Dedifferentiated amniotic fluid mesenchymal stem cell (primary cell): ENCODE measurements around the gene DSC2.

ENCODE experiments used
- DNase-seq: peaks from one replicate; pipeline ENCODE4 v3.0.0-alpha.2; 2016; ENCODE audit errors: extremely low spot score

DSC2 gene

GRCh38 chr18:31098878-31099277, 3.3 kb downstream of the DSC2 start:
- DNase-seq = no peak

GRCh38 chr18:31097666-31098065, 4.6 kb downstream of the DSC2 start:
- no peak for DNase-seq

GRCh38 chr18:31093880-31094279, 8.3 kb downstream of the DSC2 start:
- DNase-seq = no peak

GRCh38 chr18:31093294-31093693, 8.9 kb downstream of the DSC2 start:
- DNase-seq = no peak

GRCh38 chr18:31091350-31091749, 10.9 kb downstream of the DSC2 start:
- no peak for DNase-seq

GRCh38 chr18:31088532-31088931, 13.7 kb downstream of the DSC2 start:
- no peak for DNase-seq

GRCh38 chr18:31079973-31080372, 22.2 kb downstream of the DSC2 start:
- no peak for DNase-seq

GRCh38 chr18:31077878-31078277, 24.3 kb downstream of the DSC2 start:
- DNase-seq = no peak

GRCh38 chr18:31072175-31072574, 30.0 kb downstream of the DSC2 start:
- DNase-seq = no peak

GRCh38 chr18:31070206-31070605, 32.0 kb downstream of the DSC2 start:
- no peak for DNase-seq

- DNase-seq = no peak
Observed at GRCh38 chr18:31066266-31066665, 36.0 kb downstream of the DSC2 start.

- DNase-seq = no peak
Observed at GRCh38 chr18:31065036-31065773, 37.0 kb downstream of the DSC2 start.

GRCh38 chr18:31064130-31064529, 38.1 kb downstream of the DSC2 start:
- DNase-seq = no peak

GRCh38 chr18:31061945-31062344, 40.3 kb downstream of the DSC2 start:
- DNase-seq = no peak

- no peak for DNase-seq
Observed at GRCh38 chr18:31058897-31059296, 43.3 kb downstream of the DSC2 start.

- DNase-seq = no peak
Observed at GRCh38 chr18:31057917-31058316, 44.3 kb downstream of the DSC2 start.

GRCh38 chr18:31057051-31057450, 45.2 kb downstream of the DSC2 start:
- no peak for DNase-seq

- DNase-seq = no peak
Observed at GRCh38 chr18:31056296-31056695, 45.9 kb downstream of the DSC2 start.

GRCh38 chr18:31050635-31051034, 51.6 kb downstream of the DSC2 start:
- DNase-seq = no peak

GRCh38 chr18:31049189-31049588, 53.0 kb downstream of the DSC2 start:
- no peak for DNase-seq

GRCh38 chr18:31048216-31048615, 54.0 kb downstream of the DSC2 start:
- DNase-seq = no peak

GRCh38 chr18:31046916-31047315, 55.3 kb downstream of the DSC2 start:
- no peak for DNase-seq

- DNase-seq = no peak
Observed at GRCh38 chr18:31045599-31045998, 56.6 kb downstream of the DSC2 start.

GRCh38 chr18:31044926-31045325, 57.3 kb downstream of the DSC2 start:
- DNase-seq = no peak
